Measurements from ENCODE around the gene SCAMP5.

DNA sequence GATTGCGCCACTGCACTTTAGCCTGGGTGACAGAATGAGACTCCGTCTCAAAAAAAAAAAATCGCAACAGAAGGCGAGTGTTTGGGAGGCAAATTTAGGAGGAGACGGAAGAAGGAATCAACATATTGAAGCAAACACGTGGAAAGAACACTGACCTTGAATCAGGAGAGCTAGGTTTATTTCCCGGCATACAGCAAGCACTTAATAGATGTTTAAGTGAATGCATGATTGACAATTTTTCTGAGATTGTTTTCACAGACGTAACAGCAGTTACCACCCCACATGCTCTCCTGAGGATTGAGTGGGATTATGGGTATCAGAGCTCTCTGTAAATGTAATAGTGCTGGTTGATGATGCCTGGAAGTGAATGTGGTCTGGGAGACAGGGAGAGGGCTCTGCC is 33.1 kb upstream of the SCAMP5 start:
- TF ChIP-seq CTCF (conservative IDR thresholded peaks at IDR 0.05; ENCODE audit: low read length) = no peak
- TF ChIP-seq EZH2phosphoT487 (IDR thresholded peaks at IDR 0.05; ENCODE audit: borderline replicate concordance) = no peak
